Activated T-helper 1 cell treated with anti-CD3 and anti-CD28 coated beads, Interleukin-12 subunit alpha, Interleukin-12 subunit beta, Interleukin-2, Interleukin-4 antibody, amounts not matched to agents 30 ng/mL and 10 ng/mL and 1 ng/mL, durations not matched to agents 14 hours and 24 hours and 36 hours (primary cell): Measurements from ENCODE around the gene CLHC1. TPM values are rescaled to one million over a fixed set of nuclear protein-coding genes. Genes with fewer than 3 reads are reported as not detected.

Experiments
- DNase-seq: peaks from one replicate; pipeline ENCODE4 v3.0.0; 2021; ENCODE audit warnings: low spot score
- H3K27ac Mint-ChIP-seq: one replicate; pipeline ENCODE4 v1.8.0; 2021; ENCODE audit warnings: mild to moderate bottlenecking, mixed read lengths
- H3K27me3 Mint-ChIP-seq: one replicate; pipeline ENCODE4 v1.8.0; 2022; ENCODE audit warnings: mild to moderate bottlenecking, moderate library complexity, mixed read lengths; ENCODE audit not compliant: insufficient read depth
- H3K36me3 Mint-ChIP-seq: one replicate; pipeline ENCODE4 v1.8.0; 2021; ENCODE audit warnings: low read depth, mixed read lengths
- H3K4me1 Mint-ChIP-seq: one replicate; pipeline ENCODE4 v1.8.0; 2021; ENCODE audit warnings: low read depth, mixed read lengths
- H3K4me3 Mint-ChIP-seq: one replicate; pipeline ENCODE4 v1.8.0; 2021; ENCODE audit warnings: mild to moderate bottlenecking, moderate library complexity, mixed read lengths
- H3K9me3 Mint-ChIP-seq: one replicate; pipeline ENCODE4 v1.8.0; 2021; ENCODE audit warnings: mixed read lengths
- intact Hi-C: fragments of 100-400 bp; cut with micrococcal nuclease; formaldehyde crosslinking; loops from one replicate; pipeline ENCODE4 v1.15.1; 2024
- total RNA-seq: library from RNA; stranded (reverse); gene quantifications from 2 replicates; pipeline ENCODE4 v1.2.3, GENCODE V29; 2022

CLHC1 gene
- total RNA-seq, 1 donor from 2014 or later: 12.3 TPM

- Mint-ChIP-seq H3K27ac (no peak overlapping the region), H3K9me3 (no peaks in the 10 kb centered on the region), H3K27me3 (no peaks in the 10 kb centered on the region), H3K36me3 (no peaks in the 10 kb centered on the region), H3K4me1 (no peaks in the 10 kb centered on the region), H3K4me3 (no peak overlapping the region)
- no peak for DNase-seq
- intact Hi-C loops: loop anchor here (5.0 to 10.0 kb wide), 3 partner anchors 274 to 451 kb away; partner anchors contain the start of gene EML6
Observed at GRCh38 chr2:55176094-55176415, 56.0 kb downstream of the CLHC1 start.

DNA sequence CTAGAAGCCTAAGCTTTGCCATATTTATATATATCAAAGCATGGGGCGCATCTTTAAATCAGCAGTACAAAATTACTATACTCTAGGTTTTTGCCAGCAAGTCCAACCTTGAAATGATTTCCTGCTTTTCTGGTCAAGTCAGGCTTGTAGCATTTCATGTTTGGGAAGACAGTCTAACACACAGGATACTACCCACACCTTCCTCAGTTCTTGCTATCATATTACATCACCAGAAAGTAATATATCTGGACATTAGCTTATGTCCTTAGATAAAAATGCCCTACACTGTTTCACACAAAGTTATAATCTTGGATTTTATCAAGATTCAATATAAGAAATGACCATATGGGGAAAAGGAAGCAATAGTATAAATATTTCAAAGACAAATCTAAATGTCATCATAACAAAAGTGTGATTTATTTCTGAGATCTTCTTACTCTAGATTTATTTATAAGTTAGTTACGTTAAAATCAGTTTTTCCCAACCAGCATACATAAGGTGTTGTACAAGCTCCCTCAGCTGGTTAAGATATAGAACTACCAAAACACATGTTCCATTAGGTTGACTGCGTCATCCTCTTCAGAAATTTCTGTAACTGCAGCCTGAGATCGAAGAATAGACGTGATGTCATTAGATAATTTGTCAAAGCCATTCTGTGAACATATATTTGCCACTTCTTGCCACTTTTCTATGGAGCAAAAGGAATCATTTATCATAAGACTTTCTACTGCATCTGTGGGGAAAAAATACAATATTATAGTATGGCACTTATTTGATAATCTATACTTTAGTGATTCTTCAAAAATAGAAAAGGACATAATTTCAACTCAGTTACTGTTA lies 56.6 kb downstream of the CLHC1 start:
- H3K27me3 Mint-ChIP-seq: no peaks in the 10 kb centered on the region
- H3K4me3 Mint-ChIP-seq: no peak overlapping the region
- DNase-seq: no peak
- H3K9me3 Mint-ChIP-seq: no peaks in the 10 kb centered on the region
- H3K27ac Mint-ChIP-seq: no peak overlapping the region
- intact Hi-C loops: loop anchor here (1.0 to 10.0 kb wide), 5 partner anchors 160 to 451 kb away; partner anchors contain the start of gene EML6
- H3K36me3 Mint-ChIP-seq: no peaks in the 10 kb centered on the region
- H3K4me1 Mint-ChIP-seq: no peaks in the 10 kb centered on the region

DNA sequence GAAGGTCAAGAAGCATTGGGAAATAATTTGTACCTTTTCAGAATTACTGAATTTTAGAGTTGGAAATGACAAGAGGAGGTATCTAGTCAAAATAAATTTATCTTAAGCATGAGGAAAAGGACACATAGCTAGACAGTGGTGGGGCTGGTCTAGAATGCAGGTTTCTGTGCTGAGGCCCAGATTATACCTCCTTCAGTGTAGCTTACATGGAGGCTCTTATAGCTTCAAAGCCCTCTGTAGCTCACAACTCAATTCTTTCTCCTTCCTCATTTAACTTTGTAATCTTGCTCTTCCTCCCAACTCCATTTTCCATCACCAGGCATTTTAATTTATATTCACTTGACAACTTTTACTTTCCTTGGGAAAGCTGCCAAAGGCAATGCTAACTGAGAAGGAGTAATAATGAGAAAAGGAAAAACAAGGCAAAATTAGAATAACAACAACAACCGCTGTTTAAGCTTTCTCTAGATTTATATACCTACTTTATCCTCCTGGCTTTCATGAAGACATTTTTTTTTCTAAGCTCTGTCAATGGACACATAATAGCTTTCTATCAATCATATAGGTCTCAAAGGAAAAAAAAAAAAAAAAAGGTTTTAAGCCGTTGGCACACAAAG lies 58.5 kb downstream of the CLHC1 start:
- intact Hi-C loops: loop anchor here (2.0 to 10.0 kb wide), 3 partner anchors 335 to 449 kb away; partner anchors contain the start of gene EML6
- no peaks in the 10 kb centered on the region for H3K36me3 Mint-ChIP-seq
- no peak overlapping the region for H3K4me3 Mint-ChIP-seq
- DNase-seq: no peak
- H3K27me3 Mint-ChIP-seq: no peaks in the 10 kb centered on the region
- H3K4me1 Mint-ChIP-seq: peaks cover 3% of the 10 kb centered on the region
- no peak overlapping the region for H3K27ac Mint-ChIP-seq
- H3K9me3 Mint-ChIP-seq: no peaks in the 10 kb centered on the region

- intact Hi-C loops: loop anchor here (5.0 to 10.0 kb wide), 3 partner anchors 273 to 445 kb away; partner anchors contain the start of gene EML6
- no peak overlapping the region for H3K27ac Mint-ChIP-seq
- no peaks in the 10 kb centered on the region for H3K36me3 Mint-ChIP-seq
- H3K9me3 Mint-ChIP-seq: no peaks in the 10 kb centered on the region
- H3K27me3 Mint-ChIP-seq: no peaks in the 10 kb centered on the region
- DNase-seq: no peak
- no peak overlapping the region for H3K4me3 Mint-ChIP-seq
- H3K4me1 Mint-ChIP-seq: peaks cover 6% of the 10 kb centered on the region
Observed at GRCh38 chr2:55169915-55170314, 62.2 kb downstream of the CLHC1 start.

DNA sequence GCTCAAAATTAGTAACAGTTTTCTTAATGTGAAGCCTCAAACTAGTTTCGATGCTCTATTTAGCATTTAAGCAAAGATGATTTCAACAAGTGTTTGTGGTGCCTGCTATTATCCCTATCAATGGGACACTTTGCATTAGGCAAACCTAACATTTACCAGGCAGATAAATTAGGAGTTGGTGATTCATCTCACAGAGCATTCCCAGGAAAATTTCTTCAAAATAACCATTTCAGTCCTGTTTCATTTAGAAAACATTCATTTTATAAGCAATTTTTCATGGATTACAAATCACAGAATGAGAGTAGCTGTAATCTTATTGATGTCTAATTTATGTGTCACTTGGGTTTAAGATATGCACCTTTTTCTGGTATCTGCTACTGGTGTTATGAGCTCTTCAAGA lies 62.7 kb downstream of the CLHC1 start:
- no peak for DNase-seq
- no peaks in the 10 kb centered on the region for H3K36me3 Mint-ChIP-seq
- H3K27me3 Mint-ChIP-seq: no peaks in the 10 kb centered on the region
- H3K4me1 Mint-ChIP-seq: peaks cover 6% of the 10 kb centered on the region
- no peak overlapping the region for H3K4me3 Mint-ChIP-seq
- intact Hi-C loops: loop anchor here (5.0 kb wide), 1 partner anchor 272 kb away; no protein-coding TSS in a partner anchor
- no peak overlapping the region for H3K27ac Mint-ChIP-seq
- H3K9me3 Mint-ChIP-seq: no peaks in the 10 kb centered on the region

DNA sequence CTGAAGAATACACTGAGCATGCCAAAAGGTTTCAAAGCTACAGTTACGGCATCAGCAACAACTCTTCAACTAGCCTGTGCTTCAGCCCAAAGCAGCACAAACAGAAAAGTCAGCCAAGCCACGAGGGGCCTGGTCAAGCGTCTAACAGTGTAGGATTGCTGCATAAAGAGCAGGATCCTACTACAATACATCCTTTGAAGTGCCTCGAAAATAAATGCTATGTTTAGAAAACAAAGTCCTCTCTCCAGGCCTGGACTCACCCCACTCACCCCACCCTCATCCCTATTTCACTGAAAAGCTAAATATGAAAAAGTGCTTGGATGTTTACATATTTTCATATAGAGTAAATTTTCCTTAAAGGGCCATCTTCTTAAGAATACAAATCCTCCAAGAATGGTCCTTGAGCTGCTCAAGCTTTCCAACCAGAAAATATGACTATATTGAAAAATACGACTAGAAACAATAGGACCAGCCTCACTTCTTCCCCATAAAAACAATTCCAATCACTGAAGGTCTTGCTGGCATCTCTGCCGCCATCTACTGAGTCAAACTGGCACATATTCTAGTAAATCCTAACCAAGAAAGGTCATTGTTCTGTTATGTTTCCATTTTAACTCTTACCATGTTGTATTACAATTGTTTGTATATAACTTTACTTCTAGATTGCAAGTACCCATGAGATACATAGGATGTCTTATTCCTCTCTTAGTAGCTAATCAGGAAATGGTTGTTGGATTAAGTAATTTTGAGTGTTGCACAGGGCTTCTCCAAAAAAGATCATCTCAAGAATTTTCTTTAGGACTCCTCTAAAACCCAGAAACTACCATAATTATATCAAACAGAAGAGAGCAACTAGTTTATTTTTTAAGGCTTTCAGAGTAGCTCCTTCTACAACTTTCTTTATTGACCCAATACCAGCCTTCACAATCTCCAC lies 63.6 kb downstream of the CLHC1 start:
- Mint-ChIP-seq H3K36me3 (no peaks in the 10 kb centered on the region), H3K27me3 (no peaks in the 10 kb centered on the region), H3K9me3 (no peaks in the 10 kb centered on the region), H3K27ac (no peak overlapping the region), H3K4me3 (no peak overlapping the region), H3K4me1 (peaks cover 6% of the 10 kb centered on the region)
- peak; percentile 10 for DNase-seq
- intact Hi-C loops: loop anchor here (1.0 to 5.0 kb wide), 3 partner anchors 118 to 271 kb away; partner anchors contain the start of gene RTN4

DNA sequence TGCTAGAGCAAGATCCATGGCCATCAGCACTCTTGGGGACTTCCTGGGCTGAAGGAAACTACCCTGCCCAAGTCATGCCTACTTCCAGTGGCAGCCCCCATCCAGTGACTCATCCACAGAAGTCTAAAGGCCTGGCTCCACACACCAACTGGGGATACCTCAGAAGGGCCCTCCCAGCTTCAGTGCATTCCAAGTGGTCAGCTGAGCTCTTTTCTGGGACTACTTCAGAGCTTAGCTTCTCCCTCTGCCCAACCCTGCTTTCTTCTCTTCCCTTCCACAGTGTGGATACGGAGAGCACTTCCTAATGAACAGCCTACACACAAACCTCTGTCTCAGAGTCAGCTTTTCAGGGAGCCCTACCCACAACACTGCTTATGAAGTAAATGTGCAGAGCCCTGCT lies 66.5 kb downstream of the CLHC1 start:
- intact Hi-C loops: loop anchor here (5.0 kb wide), 1 partner anchor 268 kb away; no protein-coding TSS in a partner anchor
- H3K9me3 Mint-ChIP-seq: no peaks in the 10 kb centered on the region

DNA sequence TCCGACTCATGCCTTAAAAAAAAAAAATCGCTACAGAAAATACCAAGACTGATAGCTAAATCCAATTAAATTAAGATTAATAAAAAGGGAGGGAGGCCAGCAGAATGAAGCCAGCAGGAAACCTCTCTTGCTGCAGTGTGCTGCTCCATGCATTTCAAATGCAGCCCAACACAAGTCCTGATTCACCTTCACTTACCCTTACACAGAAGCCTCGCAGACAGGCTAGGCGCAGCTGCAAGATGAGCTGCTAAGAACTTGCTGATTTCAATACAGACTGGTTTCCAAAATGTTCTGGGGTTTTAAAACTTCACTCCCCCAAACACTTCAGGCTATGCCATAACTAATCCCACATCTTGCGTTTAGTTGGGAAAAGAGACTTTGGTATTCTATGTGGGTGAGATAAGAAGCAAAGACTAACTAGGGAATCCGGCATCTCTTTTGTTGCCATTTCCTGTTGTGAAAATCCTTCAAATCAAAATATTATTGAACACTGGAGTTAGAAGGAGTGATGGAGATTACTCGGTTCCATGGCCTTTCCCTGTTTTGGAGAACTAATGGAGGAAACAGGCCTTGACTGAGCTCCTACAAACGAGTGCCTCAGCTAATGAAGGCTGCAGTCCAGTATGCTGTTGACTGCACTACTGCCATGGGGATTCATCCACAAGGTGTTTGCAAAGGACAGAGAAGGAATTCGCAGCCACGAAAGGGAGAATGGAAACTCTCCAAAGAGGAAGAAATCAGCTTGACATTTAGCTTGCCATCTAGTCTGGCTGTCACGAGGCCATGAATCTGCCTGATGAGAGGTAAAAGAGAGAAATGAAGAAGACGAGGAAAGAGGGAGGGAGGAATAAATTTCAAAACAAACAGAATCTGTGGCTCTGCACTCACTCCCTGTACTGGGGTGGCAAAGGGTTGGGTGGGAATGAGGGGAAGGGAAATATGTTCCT lies 67.3 kb downstream of the CLHC1 start:
- Mint-ChIP-seq H3K27me3 (peaks cover 4% of the 10 kb centered on the region), H3K36me3 (no peaks in the 10 kb centered on the region), H3K4me1 (peaks cover 6% of the 10 kb centered on the region), H3K4me3 (no peak overlapping the region), H3K9me3 (no peaks in the 10 kb centered on the region), H3K27ac (no peak overlapping the region)
- intact Hi-C loops: loop anchor here (5.0 kb wide), 1 partner anchor 268 kb away; no protein-coding TSS in a partner anchor
- no peak for DNase-seq

More for the DNA sequence above, 66.5 kb downstream of the CLHC1 start:
- no peak overlapping the region for H3K27ac Mint-ChIP-seq
- no peaks in the 10 kb centered on the region for H3K27me3 Mint-ChIP-seq
- DNase-seq: no peak
- H3K4me1 Mint-ChIP-seq: peaks cover 6% of the 10 kb centered on the region
- H3K36me3 Mint-ChIP-seq: no peaks in the 10 kb centered on the region
- no peak overlapping the region for H3K4me3 Mint-ChIP-seq

- no peak for DNase-seq
- no peak overlapping the region for H3K27ac Mint-ChIP-seq
- peaks cover 6% of the 10 kb centered on the region for H3K4me1 Mint-ChIP-seq
- no peak overlapping the region for H3K4me3 Mint-ChIP-seq
- no peaks in the 10 kb centered on the region for H3K36me3 Mint-ChIP-seq
- intact Hi-C loops: no loop called here
- H3K27me3 Mint-ChIP-seq: peaks cover 4% of the 10 kb centered on the region
- H3K9me3 Mint-ChIP-seq: no peaks in the 10 kb centered on the region
Observed at GRCh38 chr2:55163941-55164390, 68.1 kb downstream of the CLHC1 start.

DNA sequence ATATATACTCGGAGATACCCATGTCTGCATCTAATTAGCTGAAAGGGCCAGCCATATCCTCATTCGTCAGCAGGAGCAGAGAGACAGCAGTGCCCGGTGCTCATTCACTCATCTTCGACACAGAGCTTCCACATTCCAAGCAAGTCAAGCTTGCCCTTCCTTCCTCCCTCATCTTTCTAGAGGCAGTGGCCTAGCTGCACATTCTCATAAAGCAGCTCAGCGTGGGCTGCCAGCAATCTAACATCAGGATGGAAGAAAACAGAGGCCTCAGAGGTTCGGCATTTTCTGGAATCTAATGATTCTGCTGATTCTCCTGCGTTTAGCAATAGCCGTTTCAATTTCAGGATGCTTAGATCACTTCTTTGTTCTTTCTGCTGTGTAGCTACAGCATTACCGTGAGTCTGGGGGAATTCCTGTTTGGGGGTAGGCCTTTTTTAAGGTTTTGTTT lies 68.8 kb downstream of the CLHC1 start:
- H3K36me3 Mint-ChIP-seq: no peaks in the 10 kb centered on the region
- no peak overlapping the region for H3K4me3 Mint-ChIP-seq
- H3K9me3 Mint-ChIP-seq: no peaks in the 10 kb centered on the region
- peaks cover under 1% of the 10 kb centered on the region for H3K4me1 Mint-ChIP-seq
- DNase-seq: no peak
- H3K27ac Mint-ChIP-seq: no peak overlapping the region
- H3K27me3 Mint-ChIP-seq: peaks cover 4% of the 10 kb centered on the region
- intact Hi-C loops: no loop called here

DNA sequence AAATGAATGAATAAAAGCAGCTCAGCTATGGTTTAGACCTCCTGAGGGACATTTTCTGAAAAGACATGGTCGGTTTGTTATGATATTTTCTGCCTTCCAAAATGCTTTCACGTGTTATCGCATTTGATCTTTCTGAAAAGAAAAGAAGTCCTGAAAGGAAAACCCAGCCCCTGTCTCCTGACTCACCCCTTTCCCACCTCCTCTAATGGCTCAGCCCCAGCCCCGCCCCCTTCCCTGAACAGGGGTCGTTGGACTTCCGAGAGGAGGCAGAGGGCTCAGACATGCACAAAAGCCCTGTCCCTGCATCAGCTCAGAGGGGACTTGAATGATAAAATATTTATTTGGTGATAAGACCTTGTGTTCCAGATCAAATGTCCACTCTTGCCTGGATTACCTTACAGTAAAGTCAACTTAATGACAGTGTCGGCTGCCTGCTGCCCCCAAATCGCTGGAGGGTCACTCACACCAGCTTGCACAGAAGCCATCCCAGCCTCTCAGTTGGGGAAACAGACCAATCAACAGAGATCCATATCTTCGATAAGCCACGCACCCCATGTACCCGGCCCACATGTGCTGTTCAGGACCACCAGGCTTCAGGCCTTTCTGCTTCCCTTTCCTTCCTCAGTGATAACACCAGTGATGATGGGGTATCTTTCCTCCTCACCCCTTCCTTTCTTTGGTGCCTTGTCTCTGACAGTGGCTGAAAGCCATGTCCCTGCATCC lies 69.6 kb downstream of the CLHC1 start:
- Mint-ChIP-seq H3K27me3 (peaks cover 4% of the 10 kb centered on the region), H3K9me3 (no peaks in the 10 kb centered on the region), H3K4me1 (peaks cover 5% of the 10 kb centered on the region), H3K4me3 (no peak overlapping the region), H3K36me3 (no peaks in the 10 kb centered on the region), H3K27ac (no peak overlapping the region)
- intact Hi-C loops: no loop called here
- DNase-seq: no peak
